ENCODE results near the gene RAP1A.

- TF ChIP-seq, protein P1, sequence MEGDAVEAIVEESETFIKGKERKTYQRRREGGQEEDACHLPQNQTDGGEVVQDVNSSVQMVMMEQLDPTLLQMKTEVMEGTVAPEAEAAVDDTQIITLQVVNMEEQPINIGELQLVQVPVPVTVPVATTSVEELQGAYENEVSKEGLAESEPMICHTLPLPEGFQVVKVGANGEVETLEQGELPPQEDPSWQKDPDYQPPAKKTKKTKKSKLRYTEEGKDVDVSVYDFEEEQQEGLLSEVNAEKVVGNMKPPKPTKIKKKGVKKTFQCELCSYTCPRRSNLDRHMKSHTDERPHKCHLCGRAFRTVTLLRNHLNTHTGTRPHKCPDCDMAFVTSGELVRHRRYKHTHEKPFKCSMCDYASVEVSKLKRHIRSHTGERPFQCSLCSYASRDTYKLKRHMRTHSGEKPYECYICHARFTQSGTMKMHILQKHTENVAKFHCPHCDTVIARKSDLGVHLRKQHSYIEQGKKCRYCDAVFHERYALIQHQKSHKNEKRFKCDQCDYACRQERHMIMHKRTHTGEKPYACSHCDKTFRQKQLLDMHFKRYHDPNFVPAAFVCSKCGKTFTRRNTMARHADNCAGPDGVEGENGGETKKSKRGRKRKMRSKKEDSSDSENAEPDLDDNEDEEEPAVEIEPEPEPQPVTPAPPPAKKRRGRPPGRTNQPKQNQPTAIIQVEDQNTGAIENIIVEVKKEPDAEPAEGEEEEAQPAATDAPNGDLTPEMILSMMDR (IDR thresholded peaks at IDR 0.05 in 4 of 5, conservative IDR thresholded peaks at IDR 0.05 in 1 of 5) = no peak
- no peak for TF ChIP-seq POLR2A (IDR thresholded peaks at IDR 0.05)
Observed at GRCh38 chr1:111604931-111605330, 14.7 kb upstream of the RAP1A start.

Data from gastrocnemius medialis (tissue), 4 donors.